Lower leg skin (tissue), 4 donors: Measurements from ENCODE around the gene RNF169. TPM values are rescaled to one million over a fixed set of nuclear protein-coding genes. Genes with fewer than 3 reads are reported as not detected.

ENCODE experiments used
- DNase-seq, 2 donors: peaks; one replicate each; pipeline ENCODE4 v3.0.0-alpha.2; 2019; ENCODE audit warnings: low spot score in 2 of 2
- H3K4me3 ChIP-seq: fragments of 200-600 bp; sonication (generic); 2 replicates; pipeline ENCODE4 v1.5.1; 2017; ENCODE audit warnings: mild to moderate bottlenecking, low read depth; ENCODE audit not compliant: poor library complexity, severe bottlenecking
- POLR2A ChIP-seq, 2 donors: fragments of 450-650 bp; IDR thresholded peaks; one replicate each; pipeline ENCODE4 v1.6.1; 2016 to 2017; ENCODE audit warnings: antibody characterized with exemption in 2 of 2, mild to moderate bottlenecking in 1 of 2, moderate library complexity in 1 of 2
- WGBS, 2 donors: methylation state at CpG; one replicate each; pipeline ENCODE4 v1.1.5; 2018; 5-methylcytosine and 5-hydroxymethylcytosine counted together
- intact Hi-C: fragments of 100-400 bp; cut with DNase I; formaldehyde crosslinking; loops from one replicate; pipeline ENCODE4 v1.15.0; 2023; ENCODE audit warnings: low total_unique reads
- total RNA-seq, 4 donors: library from RNA; depleted of rRNA; stranded (reverse); fragments of >200 nt; gene quantifications; one replicate each; pipeline ENCODE4 v1.1.0, GENCODE V29; 2016
- TF ChIP-seq, protein P1 (sequence below), 3 donors: fragments of 450-650 bp; IDR thresholded peaks; one replicate each; pipeline ENCODE4 v1.5.1; 2016; ENCODE audit warnings: antibody characterized with exemption in 3 of 3, mild to moderate bottlenecking in 3 of 3, moderate library complexity in 2 of 3

The RNF169 gene
- total RNA-seq, 4 donors from 2014 or later: 17.5 to 23.6 (median 21.6) TPM

DNA sequence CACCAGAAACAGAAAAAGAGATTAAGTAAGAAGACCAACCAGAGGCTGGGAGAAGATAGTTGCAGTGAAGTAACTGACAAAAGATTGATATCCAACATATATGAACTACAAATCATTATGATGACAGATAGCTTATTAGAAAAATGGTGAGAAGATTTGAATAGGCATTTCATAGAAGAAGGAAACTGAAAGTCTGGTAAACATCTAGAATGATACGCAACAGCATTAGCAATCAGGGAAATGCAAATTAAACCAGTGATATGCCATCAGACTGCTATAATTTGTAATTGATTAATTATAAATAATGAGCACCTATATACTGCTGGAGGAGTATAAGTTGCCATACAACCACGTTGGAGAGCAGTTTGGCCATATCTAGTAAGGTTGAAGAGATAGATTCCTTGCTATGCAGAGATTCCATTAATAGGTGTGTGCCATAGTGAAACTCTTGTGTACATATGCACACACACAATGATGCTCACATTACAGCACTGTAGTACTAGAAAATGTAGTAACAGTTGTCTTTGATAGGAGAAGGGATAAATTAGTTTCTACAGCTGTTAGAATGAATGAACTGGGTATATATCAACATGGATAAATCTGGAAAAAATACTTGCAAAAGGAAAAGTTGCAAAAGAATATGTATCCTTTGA is 20.5 kb downstream of the RNF169 start:
- TF ChIP-seq, protein P1, sequence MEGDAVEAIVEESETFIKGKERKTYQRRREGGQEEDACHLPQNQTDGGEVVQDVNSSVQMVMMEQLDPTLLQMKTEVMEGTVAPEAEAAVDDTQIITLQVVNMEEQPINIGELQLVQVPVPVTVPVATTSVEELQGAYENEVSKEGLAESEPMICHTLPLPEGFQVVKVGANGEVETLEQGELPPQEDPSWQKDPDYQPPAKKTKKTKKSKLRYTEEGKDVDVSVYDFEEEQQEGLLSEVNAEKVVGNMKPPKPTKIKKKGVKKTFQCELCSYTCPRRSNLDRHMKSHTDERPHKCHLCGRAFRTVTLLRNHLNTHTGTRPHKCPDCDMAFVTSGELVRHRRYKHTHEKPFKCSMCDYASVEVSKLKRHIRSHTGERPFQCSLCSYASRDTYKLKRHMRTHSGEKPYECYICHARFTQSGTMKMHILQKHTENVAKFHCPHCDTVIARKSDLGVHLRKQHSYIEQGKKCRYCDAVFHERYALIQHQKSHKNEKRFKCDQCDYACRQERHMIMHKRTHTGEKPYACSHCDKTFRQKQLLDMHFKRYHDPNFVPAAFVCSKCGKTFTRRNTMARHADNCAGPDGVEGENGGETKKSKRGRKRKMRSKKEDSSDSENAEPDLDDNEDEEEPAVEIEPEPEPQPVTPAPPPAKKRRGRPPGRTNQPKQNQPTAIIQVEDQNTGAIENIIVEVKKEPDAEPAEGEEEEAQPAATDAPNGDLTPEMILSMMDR (IDR thresholded peaks at IDR 0.05): no peak
- TF ChIP-seq POLR2A (IDR thresholded peaks at IDR 0.05): no peak
- WGBS, 2 donors: 75 to 81% methylated on average over 2 of the region's 2 CpGs
- H3K4me3 ChIP-seq: no peak overlapping the region
- DNase-seq: no peak
- intact Hi-C loops: no loop called here

DNA sequence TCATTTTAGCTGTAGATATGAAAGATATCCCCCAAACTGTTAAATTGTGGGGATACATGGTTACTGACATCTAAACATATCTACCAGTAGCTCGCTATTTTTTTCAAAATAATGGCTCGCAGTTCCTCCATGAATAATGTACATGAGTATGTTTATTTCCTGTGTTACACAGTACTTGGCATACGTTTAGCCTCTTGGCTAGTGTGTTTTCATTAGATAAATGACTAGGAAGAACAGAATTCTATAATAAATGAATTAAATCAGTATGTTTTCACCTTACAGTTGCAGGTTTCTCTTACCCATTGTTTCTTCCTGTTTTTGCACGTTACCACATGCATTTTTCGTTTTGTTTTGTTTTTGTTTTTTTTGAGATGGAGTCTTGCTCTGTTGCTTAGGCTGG is 21.8 kb downstream of the RNF169 start:
- WGBS, 2 donors: 62 to 67% methylated on average over 5 of the region's 5 CpGs
- intact Hi-C loops: no loop called here
- H3K4me3 ChIP-seq: no peak overlapping the region
- TF ChIP-seq POLR2A (IDR thresholded peaks at IDR 0.05): no peak
- TF ChIP-seq, protein P1 (IDR thresholded peaks at IDR 0.05): no peak
- no peak for DNase-seq

GRCh38 chr11:74771139-74771538 is 22.5 kb downstream of the RNF169 start:
- TF ChIP-seq, protein P1 (IDR thresholded peaks at IDR 0.05): no peak
- TF ChIP-seq POLR2A (IDR thresholded peaks at IDR 0.05): no peak
- intact Hi-C loops: no loop called here
- no peak for DNase-seq
- H3K4me3 ChIP-seq: no peak overlapping the region
- 72 to 83% methylated on average over 3 of the region's 3 CpGs for WGBS, 2 donors

- TF ChIP-seq, protein P1 (IDR thresholded peaks at IDR 0.05): no peak
- TF ChIP-seq POLR2A (IDR thresholded peaks at IDR 0.05): no peak
- DNase-seq: no peak
- no peak overlapping the region for H3K4me3 ChIP-seq
- intact Hi-C loops: no loop called here
Observed at GRCh38 chr11:74773476-74773875, 24.8 kb downstream of the RNF169 start.

- 67 to 82% methylated on average over 1 of the region's 1 CpG for WGBS, 2 donors
- TF ChIP-seq, protein P1 (IDR thresholded peaks at IDR 0.05): no peak
- TF ChIP-seq POLR2A (IDR thresholded peaks at IDR 0.05): no peak
- intact Hi-C loops: no loop called here
- DNase-seq: no peak
- no peak overlapping the region for H3K4me3 ChIP-seq
Observed at GRCh38 chr11:74775762-74776161, 27.1 kb downstream of the RNF169 start.

GRCh38 chr11:74776546-74776945 is 27.9 kb downstream of the RNF169 start:
- no peak overlapping the region for H3K4me3 ChIP-seq
- no peak for TF ChIP-seq POLR2A (IDR thresholded peaks at IDR 0.05)
- TF ChIP-seq, protein P1 (IDR thresholded peaks at IDR 0.05): no peak
- intact Hi-C loops: no loop called here
- no peak for DNase-seq
